ENCODE data around the gene CCDC136. TPM values are rescaled to one million over a fixed set of nuclear protein-coding genes. Genes with fewer than 3 reads are reported as not detected.

Gene CCDC136
- total RNA-seq, 1 experiment from 2014 or later = 31.1 TPM

DNA sequence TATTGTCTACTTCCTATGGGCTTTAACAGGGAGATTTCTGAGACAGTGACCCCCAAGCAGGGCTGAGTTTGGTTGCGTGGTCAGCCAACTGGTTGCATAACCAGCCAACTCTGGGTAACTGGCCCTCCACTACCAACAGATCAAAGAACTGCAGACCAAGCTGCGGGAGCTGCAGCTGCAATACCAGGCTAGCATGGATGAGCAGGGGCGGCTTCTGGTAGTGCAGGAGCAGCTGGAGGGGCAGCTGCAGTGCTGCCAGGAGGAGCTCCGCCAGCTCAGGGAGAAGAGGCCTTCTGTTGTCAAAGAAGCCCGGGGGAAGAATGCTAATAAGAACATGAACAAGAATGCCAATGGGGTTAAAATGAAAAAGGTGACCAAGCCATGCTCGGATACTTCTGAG, 22.7 kb downstream of the CCDC136 start:
- Histone ChIP-seq H4K5ac (ENCODE audit: insufficient read length, low read depth, low read length) (no peak overlapping the region), H3K23me2 (ENCODE audit: insufficient read length, low read depth, low read length, poor library complexity, severe bottlenecking) (no peaks in the 10 kb centered on the region), H2AFZ (ENCODE audit: low read length) (no peak overlapping the region), H3K9me3 (ENCODE audit: control insufficient read depth, low read depth, low read length) (no peaks in the 10 kb centered on the region), H2BK120ac (ENCODE audit: low read depth, low read length, poor library complexity, severe bottlenecking) (no peak overlapping the region), H3K27me3 (ENCODE audit: insufficient read depth, low read length) (no peaks in the 10 kb centered on the region), H2BK12ac (ENCODE audit: insufficient read length, low read depth, low read length) (no peak overlapping the region), H3K9ac (ENCODE audit: extremely low read depth, insufficient read length, low read length) (no peak overlapping the region), H3K56ac (ENCODE audit: insufficient read length, low read depth, low read length) (no peak overlapping the region), H4K20me1 (ENCODE audit: control insufficient read depth, insufficient read depth, insufficient read length) (no peaks in the 10 kb centered on the region), H2BK5ac (ENCODE audit: insufficient read length, low read length) (no peak overlapping the region), H3K4ac (ENCODE audit: low read depth, low read length) (no peak overlapping the region), H3T11ph (ENCODE audit: low read length) (no peak overlapping the region), H3K18ac (ENCODE audit: insufficient read length, low read depth, low read length) (no peak overlapping the region), H2BK20ac (ENCODE audit: low read depth, low read length, poor library complexity, severe bottlenecking) (no peak overlapping the region), H4K8ac (replicated peaks; ENCODE audit: insufficient read length, low read depth, low read length) (no peak overlapping the region), H2AK5ac (ENCODE audit: insufficient read length, low read length) (no peak overlapping the region), H3K4me2 (ENCODE audit: insufficient read depth, insufficient read length, low read length) (no peak overlapping the region), H3K79me2 (ENCODE audit: insufficient read depth, low read length) (no peaks in the 10 kb centered on the region), H3K23ac (ENCODE audit: insufficient read length, low read depth, low read length) (no peak overlapping the region), H4K91ac (ENCODE audit: insufficient read length, low read depth, low read length) (no peak overlapping the region), H2BK15ac (ENCODE audit: low read depth, low read length) (no peak overlapping the region), H3K14ac (ENCODE audit: insufficient read depth, low read length) (no peak overlapping the region), H3K4me1 (ENCODE audit: insufficient read depth, low read length) (0 out of 2 replicates have a peak, but pooled peaks cover 3% of the 10 kb centered on the region), H3K27ac (ENCODE audit: insufficient read length, low read depth, low read length) (no peak overlapping the region), H3K79me1 (ENCODE audit: insufficient read depth, low read depth, low read length, poor library complexity, severe bottlenecking) (no peaks in the 10 kb centered on the region)
- H3K9me3 Mint-ChIP-seq = no peaks in the 10 kb centered on the region
- peaks cover 4 to 6% of the 10 kb centered on the region in 2 experiments; a peak in 3 of 4 replicates for H3K4me1 Mint-ChIP-seq
- H3K27me3 Mint-ChIP-seq (ENCODE audit: low read depth) = no peaks in the 10 kb centered on the region
- H3K4me3 Mint-ChIP-seq = no peak overlapping the region
- TF ChIP-seq, protein P1, sequence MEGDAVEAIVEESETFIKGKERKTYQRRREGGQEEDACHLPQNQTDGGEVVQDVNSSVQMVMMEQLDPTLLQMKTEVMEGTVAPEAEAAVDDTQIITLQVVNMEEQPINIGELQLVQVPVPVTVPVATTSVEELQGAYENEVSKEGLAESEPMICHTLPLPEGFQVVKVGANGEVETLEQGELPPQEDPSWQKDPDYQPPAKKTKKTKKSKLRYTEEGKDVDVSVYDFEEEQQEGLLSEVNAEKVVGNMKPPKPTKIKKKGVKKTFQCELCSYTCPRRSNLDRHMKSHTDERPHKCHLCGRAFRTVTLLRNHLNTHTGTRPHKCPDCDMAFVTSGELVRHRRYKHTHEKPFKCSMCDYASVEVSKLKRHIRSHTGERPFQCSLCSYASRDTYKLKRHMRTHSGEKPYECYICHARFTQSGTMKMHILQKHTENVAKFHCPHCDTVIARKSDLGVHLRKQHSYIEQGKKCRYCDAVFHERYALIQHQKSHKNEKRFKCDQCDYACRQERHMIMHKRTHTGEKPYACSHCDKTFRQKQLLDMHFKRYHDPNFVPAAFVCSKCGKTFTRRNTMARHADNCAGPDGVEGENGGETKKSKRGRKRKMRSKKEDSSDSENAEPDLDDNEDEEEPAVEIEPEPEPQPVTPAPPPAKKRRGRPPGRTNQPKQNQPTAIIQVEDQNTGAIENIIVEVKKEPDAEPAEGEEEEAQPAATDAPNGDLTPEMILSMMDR (conservative IDR thresholded peaks at IDR 0.05) = no peak
- DNase-seq = no peak
- H3K27ac Mint-ChIP-seq = no peak overlapping the region
- whole genome bisulfite sequencing (ENCODE audit: extremely low coverage, insufficient read length, low lambda C conversion rate) = no CpG with 5 or more reads among the region's 6 CpGs
- H3K36me3 Mint-ChIP-seq (ENCODE audit: insufficient read depth in 1 of 3, low read depth in 3 of 3) = peaks cover 2 to 21% (median 4%) of the 10 kb centered on the region in 3 experiments; a peak in 5 of 7 replicates
